Effector memory CD8-positive, alpha-beta T cell (primary cell): Measurements from ENCODE around the gene CNNM1.

Experiments used
- ATAC-seq: fragments of 150-1000 bp; cut with Tn5 transposase; replicated peaks from 2 replicates; pipeline ENCODE4 v1.10.0; 2021; ENCODE audit warnings: mild to moderate bottlenecking, moderate library complexity
- DNase-seq, 3 experiments: peaks; one replicate each; pipeline ENCODE4 v3.0.0; 2021
- H3K27ac Mint-ChIP-seq, 2 donors: one replicate each; pipeline ENCODE4 v1.8.0; 2022; ENCODE audit warnings: mild to moderate bottlenecking in 2 of 2, mixed read lengths in 2 of 2, moderate library complexity in 2 of 2
- H3K27me3 Mint-ChIP-seq, 2 donors: one replicate each; pipeline ENCODE4 v1.8.0; 2022; ENCODE audit warnings: mixed read lengths in 2 of 2
- H3K36me3 Mint-ChIP-seq: one replicate; pipeline ENCODE4 v1.8.0; 2022; ENCODE audit warnings: mild to moderate bottlenecking, moderate library complexity, mixed read lengths; ENCODE audit not compliant: insufficient read depth
- H3K4me1 Mint-ChIP-seq, 2 donors: one replicate each; pipeline ENCODE4 v1.8.0; 2022; ENCODE audit warnings: low read depth in 2 of 2, mixed read lengths in 2 of 2
- H3K4me3 Mint-ChIP-seq, 2 donors: one replicate each; pipeline ENCODE4 v1.8.0; 2022; ENCODE audit warnings: mild to moderate bottlenecking in 2 of 2, mixed read lengths in 2 of 2, moderate library complexity in 2 of 2
- H3K9me3 Mint-ChIP-seq, 2 donors: one replicate each; pipeline ENCODE4 v1.8.0; 2022; ENCODE audit warnings: mixed read lengths in 2 of 2

Gene CNNM1

GRCh38 chr10:99341860-99342490, 12.8 kb downstream of the CNNM1 start:
- H3K4me1 Mint-ChIP-seq: no peaks in the 10 kb centered on the region
- H3K36me3 Mint-ChIP-seq: no peaks in the 10 kb centered on the region
- no peak overlapping the region for H3K4me3 Mint-ChIP-seq
- no peak for DNase-seq
- peaks cover 36 to 42% of the 10 kb centered on the region in 2 donors for H3K27me3 Mint-ChIP-seq
- H3K9me3 Mint-ChIP-seq: no peaks in the 10 kb centered on the region
- ATAC-seq: no peak
- no peak overlapping the region for H3K27ac Mint-ChIP-seq

GRCh38 chr10:99343262-99343661, 14.1 kb downstream of the CNNM1 start:
- Mint-ChIP-seq H3K9me3 (no peaks in the 10 kb centered on the region), H3K4me1 (no peaks in the 10 kb centered on the region), H3K36me3 (no peaks in the 10 kb centered on the region), H3K4me3 (no peak overlapping the region), H3K27ac (no peak overlapping the region), H3K27me3 (peaks cover 36 to 49% of the 10 kb centered on the region in 2 donors)
- no peak for DNase-seq
- ATAC-seq: no peak

GRCh38 chr10:99344715-99345114, 15.6 kb downstream of the CNNM1 start:
- DNase-seq: no peak
- Mint-ChIP-seq H3K27me3 (peaks cover 36 to 57% of the 10 kb centered on the region in 2 donors), H3K4me3 (no peak overlapping the region), H3K36me3 (no peaks in the 10 kb centered on the region), H3K4me1 (no peaks in the 10 kb centered on the region), H3K9me3 (no peaks in the 10 kb centered on the region), H3K27ac (no peak overlapping the region)
- no peak for ATAC-seq

GRCh38 chr10:99345350-99345749, 16.2 kb downstream of the CNNM1 start:
- peaks cover 36 to 54% of the 10 kb centered on the region in 2 donors for H3K27me3 Mint-ChIP-seq
- DNase-seq: no peak
- ATAC-seq: no peak
- no peak overlapping the region for H3K4me3 Mint-ChIP-seq
- H3K36me3 Mint-ChIP-seq: no peaks in the 10 kb centered on the region
- no peak overlapping the region for H3K27ac Mint-ChIP-seq
- no peaks in the 10 kb centered on the region for H3K4me1 Mint-ChIP-seq
- no peaks in the 10 kb centered on the region for H3K9me3 Mint-ChIP-seq

- Mint-ChIP-seq H3K27me3 (peaks cover 34 to 46% of the 10 kb centered on the region in 2 donors), H3K9me3 (no peaks in the 10 kb centered on the region), H3K27ac (no peak overlapping the region), H3K4me1 (no peaks in the 10 kb centered on the region), H3K36me3 (no peaks in the 10 kb centered on the region), H3K4me3 (no peak overlapping the region)
- ATAC-seq (no peak), DNase-seq (no peak)
Observed at GRCh38 chr10:99346247-99346646, 17.1 kb downstream of the CNNM1 start.

- ATAC-seq (no peak), DNase-seq (no peak)
- Mint-ChIP-seq H3K27ac (no peak overlapping the region), H3K27me3 (peaks cover 45 to 56% of the 10 kb centered on the region in 2 donors), H3K36me3 (no peaks in the 10 kb centered on the region), H3K9me3 (no peaks in the 10 kb centered on the region), H3K4me1 (no peaks in the 10 kb centered on the region), H3K4me3 (no peak overlapping the region)
Observed at GRCh38 chr10:99347672-99348071, 18.5 kb downstream of the CNNM1 start.

- no peak for ATAC-seq
- DNase-seq: no peak
- Mint-ChIP-seq H3K27me3 (peaks cover 40 to 66% of the 10 kb centered on the region in 2 donors), H3K9me3 (no peaks in the 10 kb centered on the region), H3K4me1 (no peaks in the 10 kb centered on the region), H3K36me3 (no peaks in the 10 kb centered on the region), H3K4me3 (no peak overlapping the region), H3K27ac (no peak overlapping the region)
Observed at GRCh38 chr10:99353182-99353581, 24.0 kb downstream of the CNNM1 start.

GRCh38 chr10:99357691-99358090, 28.5 kb downstream of the CNNM1 start:
- Mint-ChIP-seq H3K27me3 (peaks cover 24 to 56% of the 10 kb centered on the region in 2 donors), H3K36me3 (no peaks in the 10 kb centered on the region), H3K4me3 (no peak overlapping the region), H3K9me3 (no peaks in the 10 kb centered on the region), H3K4me1 (no peaks in the 10 kb centered on the region), H3K27ac (no peak overlapping the region)
- DNase-seq (no peak), ATAC-seq (no peak)

GRCh38 chr10:99358101-99358500, 28.9 kb downstream of the CNNM1 start:
- ATAC-seq (no peak), DNase-seq (no peak)
- Mint-ChIP-seq H3K9me3 (no peaks in the 10 kb centered on the region), H3K4me3 (no peak overlapping the region), H3K4me1 (no peaks in the 10 kb centered on the region), H3K27me3 (peaks cover 24 to 54% of the 10 kb centered on the region in 2 donors), H3K27ac (no peak overlapping the region), H3K36me3 (no peaks in the 10 kb centered on the region)

GRCh38 chr10:99360934-99361333, 31.8 kb downstream of the CNNM1 start:
- H3K27me3 Mint-ChIP-seq: peaks cover 24 to 47% of the 10 kb centered on the region in 2 donors

GRCh38 chr10:99364125-99364524, 35.0 kb downstream of the CNNM1 start:
- no peak for DNase-seq
- Mint-ChIP-seq H3K4me3 (no peak overlapping the region), H3K4me1 (no peaks in the 10 kb centered on the region), H3K36me3 (no peaks in the 10 kb centered on the region), H3K9me3 (no peaks in the 10 kb centered on the region), H3K27ac (no peak overlapping the region), H3K27me3 (peaks cover 51 to 53% of the 10 kb centered on the region in 2 donors)
- no peak for ATAC-seq

More at GRCh38 chr10:99360934-99361333, 31.8 kb downstream of the CNNM1 start:
- DNase-seq (no peak), ATAC-seq (no peak)
- H3K36me3 Mint-ChIP-seq: no peaks in the 10 kb centered on the region
- no peak overlapping the region for H3K27ac Mint-ChIP-seq
- no peaks in the 10 kb centered on the region for H3K9me3 Mint-ChIP-seq
- no peaks in the 10 kb centered on the region for H3K4me1 Mint-ChIP-seq
- no peak overlapping the region for H3K4me3 Mint-ChIP-seq

- Mint-ChIP-seq H3K4me3 (no peak overlapping the region), H3K4me1 (no peaks in the 10 kb centered on the region), H3K27me3 (peaks cover 58 to 63% of the 10 kb centered on the region in 2 donors), H3K36me3 (no peaks in the 10 kb centered on the region), H3K27ac (no peak overlapping the region), H3K9me3 (no peaks in the 10 kb centered on the region)
- no peak for DNase-seq
- ATAC-seq: no peak
Observed at GRCh38 chr10:99365311-99365710, 36.2 kb downstream of the CNNM1 start.

- no peaks in the 10 kb centered on the region for H3K9me3 Mint-ChIP-seq
- no peak overlapping the region for H3K4me3 Mint-ChIP-seq
- ATAC-seq: no peak
- no peaks in the 10 kb centered on the region for H3K4me1 Mint-ChIP-seq
- peaks cover 53 to 63% of the 10 kb centered on the region in 2 donors for H3K27me3 Mint-ChIP-seq
- H3K36me3 Mint-ChIP-seq: no peaks in the 10 kb centered on the region
- DNase-seq: no peak
- H3K27ac Mint-ChIP-seq: no peak overlapping the region
Observed at GRCh38 chr10:99365736-99366135, 36.6 kb downstream of the CNNM1 start.

GRCh38 chr10:99366666-99367065, 37.5 kb downstream of the CNNM1 start:
- peaks cover 0 to 4% of the 10 kb centered on the region in 2 donors for H3K4me1 Mint-ChIP-seq
- H3K27me3 Mint-ChIP-seq: peaks cover 52 to 65% of the 10 kb centered on the region in 2 donors
- no peaks in the 10 kb centered on the region for H3K9me3 Mint-ChIP-seq
- no peak overlapping the region for H3K4me3 Mint-ChIP-seq
- DNase-seq (no peak), ATAC-seq (no peak)
- no peaks in the 10 kb centered on the region for H3K36me3 Mint-ChIP-seq
- H3K27ac Mint-ChIP-seq: no peak overlapping the region
